ENCODE data around the gene LIMS2. TPM values are rescaled to one million over a fixed set of nuclear protein-coding genes. Genes with fewer than 3 reads are reported as not detected.

Gene LIMS2
- total RNA-seq, 1 experiment from 2014 or later, result 0.51 TPM

DNA sequence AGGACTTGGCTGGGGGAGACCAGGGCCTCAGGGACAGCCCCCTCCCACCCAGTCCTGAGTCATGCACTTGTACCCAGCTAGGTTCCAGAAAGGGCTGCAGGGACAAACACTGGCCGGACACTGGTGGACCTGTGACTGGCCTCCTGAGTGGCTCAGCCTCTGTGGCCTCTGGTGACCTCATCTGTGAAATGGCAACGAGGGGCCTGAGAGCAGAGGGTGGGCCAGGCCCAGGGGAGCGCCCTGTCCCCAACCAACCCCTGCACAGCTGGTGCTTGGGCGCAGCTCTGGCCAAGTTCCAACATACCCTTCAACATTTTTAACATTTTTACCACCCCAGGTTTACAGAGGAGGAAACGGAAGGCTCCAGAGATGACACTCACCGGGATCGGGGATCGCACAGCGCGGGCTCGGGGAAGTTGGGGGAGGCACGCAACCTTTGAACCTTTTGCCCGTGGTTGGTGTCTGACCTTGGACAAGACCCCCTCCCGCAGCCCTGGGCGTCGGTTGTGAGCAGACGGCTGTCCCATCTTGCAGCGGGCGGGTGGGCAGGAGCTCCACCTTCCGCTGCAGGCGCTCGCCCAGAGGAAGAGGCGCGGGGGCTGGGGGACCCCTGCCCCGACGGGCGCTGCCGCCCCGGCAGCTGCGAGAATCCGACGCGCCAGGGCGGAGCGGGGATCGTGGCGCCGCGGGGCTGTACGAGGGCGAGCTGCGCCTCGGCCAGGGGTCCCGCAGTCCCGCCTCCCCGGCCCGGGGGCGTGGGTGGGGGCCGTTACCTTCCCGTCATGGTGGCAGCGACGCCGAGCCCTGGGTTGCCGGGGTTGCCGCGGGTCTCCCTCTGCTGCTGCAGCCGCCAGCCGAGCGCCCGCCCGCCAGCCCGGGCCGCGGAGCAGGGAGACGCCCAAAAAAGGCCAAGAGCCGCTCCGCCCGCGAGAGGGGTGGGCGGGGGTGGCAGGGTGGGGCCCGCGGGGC lies 805 bp downstream of the LIMS2 start:
- DNase-seq (ENCODE audit: low read depth), result no peak

GRCh38 chr2:127673291-127674069 lies 1.9 kb downstream of the LIMS2 start:
- DNase-seq (ENCODE audit: low read depth), result no peak

DNA sequence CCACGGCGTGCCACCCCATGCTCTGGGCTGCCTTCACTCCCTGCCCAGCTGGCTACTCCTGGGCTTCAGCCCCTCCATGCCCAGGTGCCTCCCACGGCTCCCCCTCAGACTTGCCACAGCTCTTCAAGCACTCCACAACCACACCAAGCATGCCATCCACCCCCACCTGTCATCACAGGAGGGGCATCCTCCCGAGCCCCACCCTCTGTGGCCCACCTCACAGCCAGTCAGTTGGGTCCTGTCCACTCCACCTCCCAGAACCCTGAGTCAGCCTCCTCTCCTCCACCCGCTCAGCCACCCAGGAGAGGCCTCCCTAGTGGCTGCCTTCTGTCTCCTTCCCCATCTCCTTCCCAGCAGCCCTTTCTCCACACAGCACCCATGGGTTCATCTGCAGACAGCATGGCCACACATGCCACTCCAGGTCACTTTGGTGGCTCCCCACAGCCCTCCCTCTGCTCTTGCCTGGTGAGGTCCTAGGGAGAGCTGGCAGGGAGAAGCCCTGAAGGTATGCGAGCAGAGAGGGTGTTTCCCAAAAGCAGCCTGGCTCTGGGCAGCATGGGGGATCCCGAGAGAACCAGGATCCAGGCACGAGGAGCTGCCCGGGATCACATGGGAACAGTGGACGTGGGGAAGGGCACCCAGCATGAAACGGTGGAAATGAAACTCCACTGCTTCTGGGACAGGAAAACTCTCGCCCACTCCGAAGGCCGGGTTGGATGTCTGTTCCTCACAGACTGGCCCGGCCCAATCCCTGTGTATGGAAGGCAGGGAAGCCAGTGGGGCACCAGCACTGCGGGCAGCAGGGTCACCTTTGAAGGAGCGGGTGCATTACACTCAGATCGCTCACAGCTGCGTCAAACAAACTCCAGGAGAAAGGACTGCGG lies 2.7 kb downstream of the LIMS2 start:
- no peak for DNase-seq (ENCODE audit: low read depth)

GRCh38 chr2:127671557-127672302 lies 3.6 kb downstream of the LIMS2 start:
- DNase-seq (ENCODE audit: low read depth), result no peak

GRCh38 chr2:127670957-127671290 lies 4.4 kb downstream of the LIMS2 start:
- no peak for DNase-seq (ENCODE audit: low read depth)

GRCh38 chr2:127670055-127670956 lies 5.0 kb downstream of the LIMS2 start:
- DNase-seq (ENCODE audit: low read depth), result no peak

- DNase-seq (ENCODE audit: low read depth), result no peak
These were observed 6.3 kb downstream of the LIMS2 start for GRCh38 chr2:127669056-127669455.

DNA sequence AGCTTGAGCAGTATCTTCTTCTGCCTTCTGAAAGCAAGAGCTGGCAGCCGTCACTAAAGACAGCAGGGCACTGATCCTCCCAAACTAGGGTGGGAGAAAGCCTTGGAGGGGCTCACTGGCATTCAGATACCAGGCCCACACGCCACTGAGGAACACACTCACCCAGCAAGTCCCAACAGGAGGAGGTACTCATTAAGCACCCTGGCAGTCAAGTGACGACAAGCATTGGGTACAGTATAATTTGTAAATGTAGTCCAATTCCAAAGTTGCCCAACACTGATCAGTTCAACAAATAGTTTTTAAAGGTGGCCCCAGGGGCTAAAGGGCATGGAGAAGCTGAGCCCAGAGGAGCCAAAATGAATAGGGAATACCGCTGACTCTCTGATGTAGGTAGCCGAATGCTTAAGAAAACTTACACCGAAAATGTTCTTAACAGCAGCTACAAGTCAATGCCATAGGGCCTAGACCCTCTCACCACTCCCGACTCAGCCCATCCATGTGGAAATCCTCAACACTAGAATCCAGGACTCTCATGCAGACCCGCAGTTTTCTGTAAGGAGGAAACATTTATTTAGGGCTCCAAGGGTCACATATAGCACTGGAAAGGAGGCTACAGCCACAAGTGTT lies 9.9 kb downstream of the LIMS2 start:
- DNase-seq (ENCODE audit: low read depth), result no peak

DNA sequence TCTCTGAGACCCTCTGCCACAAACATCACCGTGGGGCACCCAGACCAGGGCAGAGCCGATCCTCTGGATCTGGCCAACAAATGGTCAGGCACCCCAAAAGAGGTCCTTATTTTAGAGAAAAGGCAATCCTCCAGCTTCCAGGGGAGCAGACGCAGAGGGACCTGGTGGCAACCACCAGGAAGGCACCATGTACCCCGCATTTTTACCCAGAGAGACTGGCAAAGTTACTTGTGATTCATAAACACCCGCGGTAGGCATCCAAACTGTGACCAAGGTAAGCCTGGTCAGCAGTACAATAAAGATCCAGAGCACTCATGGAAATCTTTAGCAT lies 10.5 kb downstream of the LIMS2 start:
- DNase-seq (ENCODE audit: low read depth), result no peak

DNA sequence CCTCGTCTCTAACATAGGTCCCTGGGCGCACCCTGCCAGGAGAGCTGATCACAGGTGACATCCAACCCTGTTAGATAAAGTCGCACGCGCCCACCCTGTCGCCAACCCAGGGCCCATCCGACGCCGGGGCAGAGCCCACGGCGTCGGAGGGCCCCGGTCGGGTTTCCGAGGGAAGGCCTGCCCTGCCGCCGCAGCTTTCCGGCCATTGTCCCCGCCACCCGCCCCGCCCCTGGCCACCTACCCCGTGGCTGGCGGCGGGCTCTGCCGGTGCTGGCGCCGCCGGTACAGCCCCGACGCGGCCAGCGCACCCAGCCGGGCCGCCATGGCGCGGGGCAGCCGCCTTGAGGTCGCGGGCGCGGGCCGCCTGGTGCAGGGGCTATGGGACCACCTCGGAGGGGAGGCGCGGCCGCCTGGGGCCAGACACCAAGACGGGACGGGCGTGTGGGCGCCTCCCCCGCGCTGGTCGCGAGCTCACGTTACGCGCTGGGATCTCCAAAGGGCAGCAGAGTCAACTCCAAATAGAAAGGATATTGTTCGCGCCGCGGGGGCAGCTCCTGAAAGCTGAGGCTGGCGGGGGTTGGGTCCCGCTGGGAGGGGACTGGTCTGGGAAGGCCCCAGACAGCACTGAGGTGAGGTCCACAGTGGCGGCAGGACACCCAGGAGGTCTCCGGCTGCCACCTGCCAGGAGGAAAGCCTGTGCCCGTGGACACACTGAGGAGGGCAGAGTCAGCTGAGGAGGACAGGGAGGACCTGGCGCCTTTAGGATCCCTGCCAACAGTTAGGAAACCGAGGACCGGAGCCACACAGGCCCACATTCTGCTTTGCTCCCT lies 11.1 kb downstream of the LIMS2 start:
- DNase-seq (ENCODE audit: low read depth), result no peak

DNA sequence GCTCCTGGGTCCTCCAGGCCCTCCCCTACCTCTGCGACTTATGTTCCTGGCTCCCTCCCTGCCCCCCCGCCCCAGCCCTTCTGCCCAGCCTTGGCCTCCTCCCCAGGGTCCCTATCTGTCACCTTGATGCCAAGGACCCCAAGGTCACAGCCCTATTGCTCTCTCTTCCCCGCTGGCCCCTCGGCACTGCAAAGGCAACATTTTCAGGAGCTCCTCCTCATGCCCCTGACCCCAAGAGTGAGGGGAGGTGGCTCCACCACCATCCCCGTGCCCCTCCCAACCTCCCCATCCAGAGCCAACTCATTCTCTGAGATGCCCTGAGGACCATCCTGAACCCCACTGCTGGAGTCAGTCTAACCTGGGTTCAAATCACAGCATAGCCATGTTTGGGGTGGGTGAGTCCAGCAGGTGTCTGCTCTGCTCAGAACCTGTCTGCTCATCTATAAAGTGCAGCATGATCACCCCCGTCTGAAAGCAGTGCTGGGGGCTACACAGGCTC lies 11.7 kb downstream of the LIMS2 start:
- no peak for DNase-seq (ENCODE audit: low read depth)

DNA sequence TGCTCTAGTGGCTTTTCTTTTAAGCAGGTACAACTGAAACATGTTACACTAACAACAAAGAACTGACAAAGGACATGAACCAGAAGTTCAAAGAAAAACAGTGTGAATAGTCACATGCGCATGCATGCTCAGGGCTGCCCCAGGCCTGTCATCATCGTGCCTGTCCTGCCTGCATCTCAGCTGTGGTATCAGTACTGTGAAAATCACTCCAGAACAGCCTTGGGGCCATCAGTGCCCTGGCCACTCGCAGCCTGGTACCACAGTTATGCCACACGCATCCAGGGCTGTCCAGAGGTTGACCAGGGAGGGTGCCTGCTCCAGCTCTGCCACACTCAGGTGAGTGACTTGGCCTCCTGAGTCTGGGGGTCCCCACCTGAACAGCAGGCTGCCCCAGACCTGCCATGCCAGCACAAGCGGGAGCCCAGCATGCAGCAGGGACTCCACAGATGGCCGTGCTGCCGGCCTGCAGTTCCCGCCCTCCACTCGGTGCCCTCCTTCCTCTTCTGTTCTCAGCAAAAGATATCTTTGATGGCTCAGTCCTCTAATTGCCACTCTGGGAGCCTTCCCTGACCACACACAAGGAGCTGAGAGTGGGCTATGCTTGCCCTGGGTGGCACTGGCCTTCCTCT lies 12.3 kb downstream of the LIMS2 start:
- DNase-seq (ENCODE audit: low read depth), result no peak

- no peak for DNase-seq (ENCODE audit: low read depth)
These were observed 13.3 kb downstream of the LIMS2 start for GRCh38 chr2:127661949-127662510.

GRCh38 chr2:127661072-127661649 lies 14.2 kb downstream of the LIMS2 start:
- DNase-seq (ENCODE audit: low read depth), result no peak

DNA sequence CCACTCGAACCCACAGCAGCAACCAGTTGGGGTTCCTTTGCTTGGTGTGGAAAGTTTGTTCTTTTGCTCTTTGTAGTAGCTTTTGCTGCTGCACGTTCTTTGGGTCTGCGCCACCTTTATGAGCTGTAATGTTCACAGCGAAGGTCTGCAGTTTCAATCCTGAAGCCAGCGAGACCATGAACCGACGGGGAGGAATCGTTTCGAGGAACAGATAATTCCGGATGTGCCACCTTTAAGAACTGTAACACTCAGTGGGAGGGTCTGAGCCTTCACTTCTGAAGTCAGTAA lies 15.1 kb downstream of the LIMS2 start:
- no peak for DNase-seq (ENCODE audit: low read depth)

- DNase-seq (ENCODE audit: low read depth), result no peak
These were observed 15.7 kb downstream of the LIMS2 start for GRCh38 chr2:127659408-127660290.
